HCT116 (cell line): ENCODE results near the gene SRSF3.

Source experiments
- SP1 ChIP-seq: IDR thresholded peaks from 2 replicates; pipeline ENCODE4 v1.6.1; 2012; ENCODE audit warnings: low read depth
- TF ChIP-seq, protein P1 (sequence below): IDR thresholded peaks from 2 replicates; pipeline ENCODE4 v1.6.1; 2011; ENCODE audit warnings: mild to moderate bottlenecking, low read length, moderate library complexity; ENCODE audit not compliant: insufficient replicate concordance; ENCODE audit errors: extremely low read depth
- TF ChIP-seq, protein P2 (sequence below), 3 experiments: fragments of 200-600 bp in 1 of 3; sonication (generic) in 1 of 3; IDR thresholded peaks in 2 of 3; conservative IDR thresholded peaks in 1 of 3; 2 replicates each; pipeline ENCODE4 v1.5.1; 2012 to 2017; ENCODE audit warnings: low read depth in 2 of 3, low read length in 2 of 3, antibody characterized with exemption in 1 of 3, borderline replicate concordance in 1 of 3, control low read depth in 1 of 3, mild to moderate bottlenecking in 1 of 3, mixed read lengths in 1 of 3, mixed run types in 1 of 3, moderate library complexity in 1 of 3; ENCODE audit not compliant: insufficient read depth in 1 of 3
- TF ChIP-seq, protein P3 (sequence below): IDR thresholded peaks from 2 replicates; pipeline ENCODE4 v1.6.1; 2012; ENCODE audit warnings: low read depth

DNA sequence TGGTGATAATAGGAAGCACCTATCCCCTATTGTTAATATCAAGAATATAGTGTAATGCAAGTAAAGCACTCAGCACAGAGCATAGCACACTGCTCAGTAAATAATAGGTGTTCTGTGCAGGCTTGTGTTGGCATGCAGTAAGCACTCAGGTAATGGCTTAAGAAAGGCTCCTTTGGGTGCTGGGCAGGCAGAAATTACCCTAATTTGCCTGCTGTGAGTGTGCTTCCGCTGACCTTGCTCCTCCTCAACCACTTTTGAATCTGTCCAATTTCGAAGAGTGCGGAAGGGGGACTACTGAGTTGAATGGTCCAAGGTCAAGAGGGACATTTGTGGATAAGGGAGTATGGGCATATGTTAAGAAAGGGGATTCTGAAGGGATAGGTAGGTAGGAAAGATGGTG lies 15.4 kb downstream of the SRSF3 start:
- TF ChIP-seq, protein P1, sequence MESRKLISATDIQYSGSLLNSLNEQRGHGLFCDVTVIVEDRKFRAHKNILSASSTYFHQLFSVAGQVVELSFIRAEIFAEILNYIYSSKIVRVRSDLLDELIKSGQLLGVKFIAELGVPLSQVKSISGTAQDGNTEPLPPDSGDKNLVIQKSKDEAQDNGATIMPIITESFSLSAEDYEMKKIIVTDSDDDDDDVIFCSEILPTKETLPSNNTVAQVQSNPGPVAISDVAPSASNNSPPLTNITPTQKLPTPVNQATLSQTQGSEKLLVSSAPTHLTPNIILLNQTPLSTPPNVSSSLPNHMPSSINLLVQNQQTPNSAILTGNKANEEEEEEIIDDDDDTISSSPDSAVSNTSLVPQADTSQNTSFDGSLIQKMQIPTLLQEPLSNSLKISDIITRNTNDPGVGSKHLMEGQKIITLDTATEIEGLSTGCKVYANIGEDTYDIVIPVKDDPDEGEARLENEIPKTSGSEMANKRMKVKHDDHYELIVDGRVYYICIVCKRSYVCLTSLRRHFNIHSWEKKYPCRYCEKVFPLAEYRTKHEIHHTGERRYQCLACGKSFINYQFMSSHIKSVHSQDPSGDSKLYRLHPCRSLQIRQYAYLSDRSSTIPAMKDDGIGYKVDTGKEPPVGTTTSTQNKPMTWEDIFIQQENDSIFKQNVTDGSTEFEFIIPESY = no peak
- no peak for TF ChIP-seq SP1
- TF ChIP-seq, protein P2, sequence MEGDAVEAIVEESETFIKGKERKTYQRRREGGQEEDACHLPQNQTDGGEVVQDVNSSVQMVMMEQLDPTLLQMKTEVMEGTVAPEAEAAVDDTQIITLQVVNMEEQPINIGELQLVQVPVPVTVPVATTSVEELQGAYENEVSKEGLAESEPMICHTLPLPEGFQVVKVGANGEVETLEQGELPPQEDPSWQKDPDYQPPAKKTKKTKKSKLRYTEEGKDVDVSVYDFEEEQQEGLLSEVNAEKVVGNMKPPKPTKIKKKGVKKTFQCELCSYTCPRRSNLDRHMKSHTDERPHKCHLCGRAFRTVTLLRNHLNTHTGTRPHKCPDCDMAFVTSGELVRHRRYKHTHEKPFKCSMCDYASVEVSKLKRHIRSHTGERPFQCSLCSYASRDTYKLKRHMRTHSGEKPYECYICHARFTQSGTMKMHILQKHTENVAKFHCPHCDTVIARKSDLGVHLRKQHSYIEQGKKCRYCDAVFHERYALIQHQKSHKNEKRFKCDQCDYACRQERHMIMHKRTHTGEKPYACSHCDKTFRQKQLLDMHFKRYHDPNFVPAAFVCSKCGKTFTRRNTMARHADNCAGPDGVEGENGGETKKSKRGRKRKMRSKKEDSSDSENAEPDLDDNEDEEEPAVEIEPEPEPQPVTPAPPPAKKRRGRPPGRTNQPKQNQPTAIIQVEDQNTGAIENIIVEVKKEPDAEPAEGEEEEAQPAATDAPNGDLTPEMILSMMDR (IDR thresholded peaks at IDR 0.05 in 2 of 3, conservative IDR thresholded peaks at IDR 0.05 in 1 of 3; ENCODE audit: borderline replicate concordance in 1 of 3, insufficient read depth in 1 of 3, low read depth in 2 of 3, low read length in 2 of 3) = no peak
- TF ChIP-seq, protein P3, sequence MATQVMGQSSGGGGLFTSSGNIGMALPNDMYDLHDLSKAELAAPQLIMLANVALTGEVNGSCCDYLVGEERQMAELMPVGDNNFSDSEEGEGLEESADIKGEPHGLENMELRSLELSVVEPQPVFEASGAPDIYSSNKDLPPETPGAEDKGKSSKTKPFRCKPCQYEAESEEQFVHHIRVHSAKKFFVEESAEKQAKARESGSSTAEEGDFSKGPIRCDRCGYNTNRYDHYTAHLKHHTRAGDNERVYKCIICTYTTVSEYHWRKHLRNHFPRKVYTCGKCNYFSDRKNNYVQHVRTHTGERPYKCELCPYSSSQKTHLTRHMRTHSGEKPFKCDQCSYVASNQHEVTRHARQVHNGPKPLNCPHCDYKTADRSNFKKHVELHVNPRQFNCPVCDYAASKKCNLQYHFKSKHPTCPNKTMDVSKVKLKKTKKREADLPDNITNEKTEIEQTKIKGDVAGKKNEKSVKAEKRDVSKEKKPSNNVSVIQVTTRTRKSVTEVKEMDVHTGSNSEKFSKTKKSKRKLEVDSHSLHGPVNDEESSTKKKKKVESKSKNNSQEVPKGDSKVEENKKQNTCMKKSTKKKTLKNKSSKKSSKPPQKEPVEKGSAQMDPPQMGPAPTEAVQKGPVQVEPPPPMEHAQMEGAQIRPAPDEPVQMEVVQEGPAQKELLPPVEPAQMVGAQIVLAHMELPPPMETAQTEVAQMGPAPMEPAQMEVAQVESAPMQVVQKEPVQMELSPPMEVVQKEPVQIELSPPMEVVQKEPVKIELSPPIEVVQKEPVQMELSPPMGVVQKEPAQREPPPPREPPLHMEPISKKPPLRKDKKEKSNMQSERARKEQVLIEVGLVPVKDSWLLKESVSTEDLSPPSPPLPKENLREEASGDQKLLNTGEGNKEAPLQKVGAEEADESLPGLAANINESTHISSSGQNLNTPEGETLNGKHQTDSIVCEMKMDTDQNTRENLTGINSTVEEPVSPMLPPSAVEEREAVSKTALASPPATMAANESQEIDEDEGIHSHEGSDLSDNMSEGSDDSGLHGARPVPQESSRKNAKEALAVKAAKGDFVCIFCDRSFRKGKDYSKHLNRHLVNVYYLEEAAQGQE = no peak
